ENCODE data around the gene NR2F1.

NR2F1 gene

DNA sequence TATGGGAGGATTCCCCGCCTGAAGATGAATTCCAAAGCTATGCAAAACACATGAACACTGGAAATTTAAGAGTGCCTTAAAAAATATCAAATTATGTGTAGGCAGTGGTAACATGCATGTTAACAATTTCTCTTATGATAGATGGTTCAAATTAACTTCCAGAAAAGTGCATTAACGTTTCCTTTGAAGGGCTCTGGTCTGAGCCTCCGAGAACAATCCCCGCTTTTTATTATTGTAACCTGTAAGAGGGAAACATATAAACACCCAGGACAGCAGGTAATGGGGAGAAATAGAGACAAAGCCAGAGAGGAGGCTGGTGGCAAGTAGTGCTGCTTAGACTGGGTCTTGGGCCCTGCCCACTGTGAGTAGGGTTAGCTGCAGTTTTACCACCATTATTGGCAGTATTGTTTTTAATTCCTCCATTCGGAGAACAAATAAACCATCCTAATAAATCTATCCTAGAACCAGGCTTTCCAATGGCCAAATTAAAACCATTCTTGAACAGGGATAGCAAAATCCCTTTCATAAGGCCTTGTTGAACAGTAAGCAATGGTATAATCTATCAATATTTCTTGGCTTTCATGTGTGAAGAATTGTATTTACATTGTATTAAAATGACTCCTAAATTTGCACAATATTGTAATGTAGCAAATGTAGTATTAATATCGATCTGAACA is 6.3 kb downstream of the NR2F1 start:
- peak overlapping the region; percentile 71 for H3K4me3 ChIP-seq (ENCODE audit: low read length)
- TF ChIP-seq, protein P1, sequence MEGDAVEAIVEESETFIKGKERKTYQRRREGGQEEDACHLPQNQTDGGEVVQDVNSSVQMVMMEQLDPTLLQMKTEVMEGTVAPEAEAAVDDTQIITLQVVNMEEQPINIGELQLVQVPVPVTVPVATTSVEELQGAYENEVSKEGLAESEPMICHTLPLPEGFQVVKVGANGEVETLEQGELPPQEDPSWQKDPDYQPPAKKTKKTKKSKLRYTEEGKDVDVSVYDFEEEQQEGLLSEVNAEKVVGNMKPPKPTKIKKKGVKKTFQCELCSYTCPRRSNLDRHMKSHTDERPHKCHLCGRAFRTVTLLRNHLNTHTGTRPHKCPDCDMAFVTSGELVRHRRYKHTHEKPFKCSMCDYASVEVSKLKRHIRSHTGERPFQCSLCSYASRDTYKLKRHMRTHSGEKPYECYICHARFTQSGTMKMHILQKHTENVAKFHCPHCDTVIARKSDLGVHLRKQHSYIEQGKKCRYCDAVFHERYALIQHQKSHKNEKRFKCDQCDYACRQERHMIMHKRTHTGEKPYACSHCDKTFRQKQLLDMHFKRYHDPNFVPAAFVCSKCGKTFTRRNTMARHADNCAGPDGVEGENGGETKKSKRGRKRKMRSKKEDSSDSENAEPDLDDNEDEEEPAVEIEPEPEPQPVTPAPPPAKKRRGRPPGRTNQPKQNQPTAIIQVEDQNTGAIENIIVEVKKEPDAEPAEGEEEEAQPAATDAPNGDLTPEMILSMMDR (conservative IDR thresholded peaks at IDR 0.05; ENCODE audit: low read depth, low read length) = no peak
- DNase-seq (ENCODE audit: low read depth) = no peak

DNA sequence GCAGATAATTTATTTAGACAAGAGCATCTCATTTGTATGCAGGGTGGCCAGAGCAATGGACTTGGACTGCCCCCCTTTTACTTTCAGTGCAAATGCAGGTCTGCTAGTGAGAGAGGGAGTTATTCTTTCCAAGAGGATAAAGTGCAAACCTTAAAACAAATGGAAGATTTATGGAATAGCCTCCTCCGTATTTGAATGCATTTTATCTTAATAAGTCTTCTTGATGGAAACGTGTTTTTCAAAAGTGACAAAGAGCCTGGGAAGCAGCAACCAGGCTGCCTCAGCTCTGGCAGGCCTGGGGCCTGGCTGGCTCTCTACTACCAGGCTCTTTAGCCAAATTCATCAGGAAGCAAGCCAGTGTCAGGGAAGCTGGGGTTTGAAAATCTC is 6.8 kb downstream of the NR2F1 start:
- TF ChIP-seq, protein P1 (conservative IDR thresholded peaks at IDR 0.05; ENCODE audit: low read depth, low read length) = no peak
- DNase-seq (ENCODE audit: low read depth) = no peak
- peak overlapping the region; percentile 71 for H3K4me3 ChIP-seq (ENCODE audit: low read length)

DNA sequence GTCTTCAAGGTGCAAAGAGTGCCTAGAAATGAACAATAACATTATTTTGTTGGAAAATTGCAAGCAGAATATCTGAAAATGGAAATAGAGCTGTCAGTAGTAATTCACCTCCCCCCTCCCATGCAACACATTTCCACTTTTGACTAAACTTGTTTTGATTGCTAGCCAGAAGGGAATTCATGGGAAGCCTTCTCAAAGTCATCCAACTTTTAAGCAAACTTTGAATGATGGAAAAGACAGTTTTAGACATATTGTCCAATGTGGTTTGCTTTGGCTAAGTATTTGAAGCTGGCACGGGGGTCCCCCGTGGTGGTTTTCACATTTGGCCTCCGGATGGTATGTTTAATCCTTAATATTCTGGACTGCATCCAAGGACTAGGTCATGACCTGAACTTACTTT is 7.5 kb downstream of the NR2F1 start:
- H3K4me3 ChIP-seq (ENCODE audit: low read length) = peak overlapping the region; percentile 71
- peak; percentile 89 for DNase-seq (ENCODE audit: low read depth)
- TF ChIP-seq, protein P1 (conservative IDR thresholded peaks at IDR 0.05; ENCODE audit: low read depth, low read length) = no peak

DNA sequence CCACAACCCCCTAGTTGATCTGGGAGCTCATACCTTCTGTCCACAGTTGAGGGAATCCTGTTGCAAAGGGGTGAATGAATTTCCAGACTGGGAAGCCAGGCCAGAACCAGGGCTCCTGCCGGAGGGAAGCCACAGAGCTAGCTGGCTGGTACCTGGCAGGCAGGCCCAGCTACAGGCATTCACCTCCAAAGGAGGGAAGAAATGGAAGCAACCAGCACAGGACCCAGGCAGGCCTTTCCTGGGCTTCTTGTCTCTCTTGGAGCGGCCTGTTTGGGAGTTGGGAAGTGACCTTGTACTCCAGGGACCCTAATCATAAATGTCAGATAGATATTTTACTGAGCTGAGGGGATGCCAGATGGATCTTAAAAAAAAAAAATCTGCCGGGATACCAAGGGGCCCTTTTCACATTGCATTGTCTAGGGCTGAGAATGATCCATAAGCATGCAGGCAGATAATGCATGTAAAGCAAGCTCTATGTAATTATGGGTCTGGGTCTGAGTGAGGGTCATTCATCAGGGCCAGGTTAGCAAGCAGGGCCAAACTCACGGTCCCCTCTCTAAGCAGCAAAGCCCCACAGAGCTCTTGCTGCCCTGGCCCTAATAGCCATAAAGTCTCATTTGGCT is 8.4 kb downstream of the NR2F1 start:
- no peak for DNase-seq (ENCODE audit: low read depth)
- TF ChIP-seq, protein P1 (conservative IDR thresholded peaks at IDR 0.05; ENCODE audit: low read depth, low read length) = no peak
- H3K4me3 ChIP-seq (ENCODE audit: low read length) = peak overlapping the region; percentile 28

DNA sequence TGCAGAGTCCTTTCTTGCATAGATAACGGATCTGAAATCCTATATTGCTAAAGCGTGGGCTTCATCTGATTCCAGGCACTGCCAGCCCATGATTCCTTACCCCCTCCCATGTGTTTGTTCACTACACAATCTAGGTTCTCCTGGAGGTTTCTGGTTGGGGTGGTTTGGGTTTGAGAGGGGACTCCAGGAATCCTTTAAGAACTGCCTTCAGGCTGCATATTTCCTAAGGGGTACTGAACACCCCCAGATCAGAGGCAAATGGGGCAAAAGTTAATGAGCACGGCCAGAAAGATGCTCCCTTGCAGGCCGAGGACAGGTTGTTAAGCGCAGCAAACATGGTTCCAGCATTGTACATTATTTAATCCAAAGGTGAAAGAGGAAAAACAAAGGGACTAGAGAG is 9.9 kb downstream of the NR2F1 start:
- H3K4me3 ChIP-seq (ENCODE audit: low read length) = no peak overlapping the region
- TF ChIP-seq, protein P1 (conservative IDR thresholded peaks at IDR 0.05; ENCODE audit: low read depth, low read length) = no peak
- no peak for DNase-seq (ENCODE audit: low read depth)

GRCh38 chr5:93593476-93594131 is 10.6 kb downstream of the NR2F1 start:
- TF ChIP-seq, protein P1 (conservative IDR thresholded peaks at IDR 0.05; ENCODE audit: low read depth, low read length) = no peak
- no peak for DNase-seq (ENCODE audit: low read depth)
- no peak overlapping the region for H3K4me3 ChIP-seq (ENCODE audit: low read length)

Measured in retinal pigment epithelial cell (primary cell).